NAMALWA (cell line): ENCODE data around the gene NUAK1.

Experiments used
- DNase-seq: peaks from one replicate; pipeline ENCODE4 v3.0.0-alpha.2; 2015; ENCODE audit warnings: low spot score

The NUAK1 gene

DNA sequence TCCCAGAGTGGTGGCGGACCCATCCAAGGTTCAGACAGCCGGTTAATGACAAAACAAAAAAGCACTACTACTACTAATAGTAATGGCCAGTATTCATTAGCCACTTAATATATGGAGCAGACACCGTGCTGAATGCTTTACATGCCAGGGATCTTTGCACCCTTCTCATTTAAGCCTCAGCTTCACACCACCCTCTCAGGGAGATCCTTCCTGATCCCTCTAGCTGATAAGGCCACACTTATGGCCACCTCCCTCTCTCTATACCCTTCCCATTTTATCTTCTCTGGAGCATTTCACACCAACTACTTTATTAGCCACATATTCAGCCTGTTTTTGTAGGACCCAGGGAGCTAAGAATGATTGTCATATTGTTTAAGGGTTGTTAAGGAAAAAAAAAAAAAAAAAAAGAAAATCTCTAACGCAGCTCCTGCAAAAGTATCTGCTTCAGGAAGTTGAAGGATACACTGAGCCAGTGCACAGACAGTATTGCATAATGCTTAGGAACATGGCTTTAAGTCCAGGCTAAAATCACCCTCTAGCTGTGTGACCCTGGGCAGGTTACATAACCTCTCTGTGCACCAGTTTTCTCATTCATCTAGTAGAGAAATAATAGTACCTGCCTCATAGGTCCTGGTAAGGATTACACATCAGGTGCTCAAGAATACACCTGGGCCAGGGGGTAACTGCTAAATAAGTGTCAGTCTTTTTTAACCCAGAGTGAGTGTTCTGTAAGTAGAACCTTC is 29.4 kb downstream of the NUAK1 start:
- no peak for DNase-seq

DNA sequence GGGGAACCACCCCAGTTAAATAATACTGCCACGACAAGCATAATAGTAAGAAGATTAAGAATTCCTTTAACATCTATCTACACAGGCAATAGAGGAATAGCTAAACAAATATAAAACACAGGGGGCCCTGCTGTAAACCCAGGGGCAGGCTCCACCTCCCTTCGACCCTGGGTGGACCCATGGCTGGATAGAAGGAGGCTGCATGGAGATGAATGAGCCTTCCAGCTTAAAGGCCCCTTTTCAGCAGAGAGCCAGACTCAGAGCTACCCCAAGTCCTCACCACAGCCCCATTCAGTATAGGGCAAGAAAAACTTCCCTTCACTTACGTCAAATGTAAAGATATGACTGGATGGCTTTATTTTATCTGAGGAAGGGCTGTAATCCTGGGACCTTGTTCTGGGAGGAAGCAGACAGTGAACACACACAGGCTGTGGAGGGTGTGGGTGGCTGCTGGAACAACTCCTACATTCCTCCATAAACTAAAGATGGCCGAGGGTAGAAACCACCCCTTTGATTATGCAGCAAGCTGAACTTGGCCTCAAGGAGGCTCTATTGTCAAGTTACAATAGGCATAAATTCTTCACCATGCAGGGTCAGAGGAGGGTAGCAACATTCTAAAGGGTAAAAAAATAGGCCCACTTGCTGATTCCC is 30.4 kb downstream of the NUAK1 start:
- DNase-seq = no peak

DNA sequence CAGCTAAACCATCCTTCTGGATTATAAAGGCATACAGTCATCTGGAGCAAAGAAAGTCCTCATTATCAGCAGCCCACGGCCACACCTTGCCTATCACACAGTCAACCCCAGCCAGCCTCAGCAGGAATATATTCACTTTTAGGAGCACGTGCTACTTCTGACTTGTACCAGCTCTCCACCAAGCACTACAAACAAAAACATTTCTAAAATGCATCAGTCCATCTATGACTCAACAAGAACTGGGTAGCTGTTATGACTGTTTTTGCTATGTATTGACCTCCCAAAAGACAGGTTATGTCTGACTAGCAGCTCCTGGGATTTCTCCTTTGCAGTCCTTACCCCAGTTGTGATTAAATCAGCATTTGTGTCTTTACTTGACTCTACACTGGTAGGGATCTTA is 31.2 kb downstream of the NUAK1 start:
- DNase-seq = no peak

DNA sequence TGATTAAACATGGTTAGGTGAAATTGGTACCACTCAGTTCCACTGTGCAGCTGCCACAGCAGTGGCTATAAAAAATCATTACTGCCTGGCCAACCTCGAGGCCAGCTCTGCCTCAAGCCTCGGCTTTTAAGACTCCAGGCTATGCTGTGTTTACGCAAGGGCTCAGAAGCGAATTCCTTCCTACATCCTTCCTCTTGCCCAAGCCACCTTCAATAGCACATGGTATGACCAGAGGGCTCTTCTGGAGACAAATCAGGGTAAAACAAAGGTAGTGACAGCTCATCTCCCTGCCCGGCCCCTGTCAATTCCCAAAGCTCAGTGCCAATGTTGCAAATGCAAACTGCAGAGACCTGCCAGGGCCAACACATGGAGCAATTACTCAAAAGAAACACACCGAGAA is 31.9 kb downstream of the NUAK1 start:
- no peak for DNase-seq

DNA sequence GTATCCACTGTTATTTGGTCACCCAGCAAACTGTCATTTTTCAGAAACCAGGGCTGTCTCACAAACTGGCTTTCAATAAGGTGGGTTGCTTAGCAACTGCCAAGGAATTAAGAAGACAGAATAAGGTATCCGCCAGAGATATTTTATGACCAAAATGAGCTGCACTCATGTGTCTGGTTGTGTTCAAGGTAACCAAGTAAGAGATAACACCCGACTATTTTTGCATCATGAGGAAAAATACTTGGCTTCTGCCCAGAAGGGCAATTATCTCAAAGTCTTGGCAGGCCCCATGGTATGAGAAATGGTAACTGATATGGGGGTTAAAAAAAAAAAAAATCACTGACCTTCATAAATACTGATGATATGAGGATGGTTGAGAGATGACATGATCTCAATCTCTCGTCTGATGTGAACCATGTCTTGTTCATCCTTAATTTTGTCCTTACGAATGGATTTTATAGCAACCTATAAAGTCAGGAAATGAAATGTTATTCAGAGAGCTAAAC is 32.6 kb downstream of the NUAK1 start:
- no peak for DNase-seq

DNA sequence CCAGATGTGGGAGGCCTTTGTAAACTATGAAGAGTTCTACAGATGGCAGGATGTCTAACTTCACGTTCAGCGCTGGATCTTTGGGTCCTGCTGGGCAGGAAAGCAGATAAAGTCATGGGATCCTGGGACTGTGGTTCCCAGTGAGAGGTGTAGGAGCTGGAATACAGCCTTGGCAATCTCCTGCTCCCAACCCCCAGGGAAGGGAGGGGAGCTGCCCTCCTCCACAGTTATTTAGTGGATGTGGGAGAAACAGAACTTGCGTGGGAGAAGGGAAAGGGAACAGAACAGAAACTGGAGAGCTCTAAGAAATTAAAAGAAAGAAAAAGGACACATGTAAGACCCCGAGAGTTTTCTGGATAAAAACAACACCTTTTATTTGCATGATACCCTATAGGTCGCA is 37.0 kb downstream of the NUAK1 start:
- no peak for DNase-seq

DNA sequence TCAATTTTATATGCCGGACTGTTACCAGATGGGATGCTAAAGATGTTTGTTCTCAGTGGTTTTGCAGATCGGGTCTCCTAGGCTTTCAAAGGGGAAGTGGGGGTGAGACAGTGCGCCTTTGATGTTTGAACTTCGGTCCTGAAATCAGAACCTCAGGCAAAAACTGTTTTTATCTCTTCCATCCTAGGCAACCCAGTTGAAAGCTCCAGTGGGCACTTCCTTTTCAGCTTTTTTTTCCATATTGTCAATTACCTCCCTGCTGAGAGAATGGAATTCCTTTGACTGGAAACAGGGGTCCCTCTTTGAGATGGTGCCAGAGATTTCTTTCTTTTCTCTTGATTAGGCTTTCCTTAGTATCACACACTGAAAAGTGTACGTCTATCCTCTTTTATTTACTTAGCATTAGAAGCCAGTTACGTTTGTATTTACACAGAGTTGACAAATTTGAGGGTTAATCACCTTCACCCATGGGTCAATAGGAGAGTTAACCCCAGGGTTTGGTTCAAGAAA is 40.0 kb downstream of the NUAK1 start:
- no peak for DNase-seq

DNA sequence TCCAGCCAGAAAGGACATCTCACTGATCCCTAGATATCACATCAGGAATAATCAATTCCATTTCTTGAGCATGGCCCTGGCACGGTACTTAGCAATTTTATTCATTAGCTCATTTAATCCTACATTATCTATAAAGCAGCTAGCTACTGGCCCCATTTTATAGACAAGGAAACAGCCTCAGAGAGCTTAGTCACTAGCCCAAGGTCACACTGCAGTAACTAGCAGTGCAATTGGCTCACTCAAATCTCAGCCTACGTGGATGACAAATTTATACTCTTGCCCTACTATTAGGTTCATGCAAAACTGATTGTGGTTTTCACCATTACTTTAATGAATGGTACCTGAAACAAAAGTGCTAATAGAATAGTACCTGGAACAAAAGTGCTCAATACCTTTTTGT is 41.7 kb downstream of the NUAK1 start:
- no peak for DNase-seq

DNA sequence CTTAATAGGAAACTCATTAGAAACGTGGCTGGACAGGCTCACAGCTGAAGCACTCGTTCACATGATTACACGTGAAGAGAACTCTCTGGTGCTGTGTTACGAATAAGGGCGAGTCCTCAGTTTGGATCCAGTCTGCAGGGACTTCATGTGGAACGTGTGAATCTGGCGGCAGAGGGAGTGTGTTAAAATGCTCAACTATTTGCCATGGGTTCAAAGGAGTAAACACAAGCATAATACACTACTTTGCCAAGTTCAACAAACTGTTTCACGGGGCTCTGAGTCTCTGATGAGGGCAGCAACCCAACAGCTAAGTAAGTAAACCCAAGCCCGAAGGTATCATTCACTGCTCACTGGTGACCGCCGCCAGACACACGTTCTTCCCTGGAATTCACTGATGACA is 42.4 kb downstream of the NUAK1 start:
- no peak for DNase-seq

DNA sequence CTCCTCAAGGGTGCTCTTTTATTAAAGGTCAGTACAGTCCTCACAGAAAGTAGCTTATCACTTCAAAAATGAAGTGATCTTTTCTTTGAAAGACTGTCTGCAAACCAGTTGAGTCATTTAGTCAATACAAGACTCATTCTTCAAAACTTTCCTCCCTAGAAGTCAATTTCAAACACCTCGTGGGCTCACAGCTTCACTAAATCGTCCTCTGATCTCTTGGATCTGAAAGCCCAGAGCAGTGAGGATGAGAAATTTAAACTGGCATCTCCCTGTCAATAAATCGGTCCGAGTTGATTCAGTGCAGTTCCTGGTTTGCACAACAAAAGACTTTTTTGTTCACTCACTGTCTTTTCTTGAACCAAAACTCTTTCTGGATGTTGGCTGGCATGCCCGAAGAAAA is 44.5 kb downstream of the NUAK1 start:
- DNase-seq = no peak

DNA sequence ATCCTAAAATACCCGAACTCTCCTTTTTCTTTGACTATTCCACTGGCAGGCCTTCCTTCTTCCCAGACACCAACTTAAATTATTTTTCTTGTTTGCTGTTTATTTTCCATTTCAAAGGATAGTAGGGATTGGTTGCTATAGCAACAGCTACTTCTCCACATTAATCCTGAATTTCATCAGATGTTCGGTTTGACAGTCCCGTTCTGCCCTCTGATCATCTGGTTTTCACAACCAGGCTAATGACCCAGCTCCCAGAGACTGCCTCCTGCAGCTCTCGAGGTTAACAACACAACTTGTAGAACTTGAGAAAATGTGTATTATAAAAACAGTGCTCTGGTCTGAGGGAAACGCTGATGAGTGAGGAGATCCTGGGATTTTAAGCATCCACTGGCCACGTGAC is 45.5 kb downstream of the NUAK1 start:
- no peak for DNase-seq

DNA sequence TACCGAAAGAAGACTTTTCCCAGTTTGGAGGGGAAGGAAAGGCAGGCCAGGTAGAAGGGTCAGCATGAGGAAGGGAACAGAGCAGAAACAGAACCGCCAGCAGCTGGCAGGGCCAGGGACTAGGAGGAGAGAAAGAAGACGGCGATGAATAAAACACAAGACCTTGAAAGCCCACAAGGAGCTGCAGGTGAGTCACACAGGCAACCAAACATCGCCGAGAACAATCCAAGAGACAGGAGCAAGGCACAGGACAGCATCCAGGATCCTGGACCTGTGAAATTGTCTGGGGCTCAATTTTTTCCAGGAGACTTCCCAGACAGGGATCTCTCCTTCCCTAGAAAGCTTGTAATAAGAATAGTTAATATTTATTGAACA is 47.3 kb downstream of the NUAK1 start:
- no peak for DNase-seq

DNA sequence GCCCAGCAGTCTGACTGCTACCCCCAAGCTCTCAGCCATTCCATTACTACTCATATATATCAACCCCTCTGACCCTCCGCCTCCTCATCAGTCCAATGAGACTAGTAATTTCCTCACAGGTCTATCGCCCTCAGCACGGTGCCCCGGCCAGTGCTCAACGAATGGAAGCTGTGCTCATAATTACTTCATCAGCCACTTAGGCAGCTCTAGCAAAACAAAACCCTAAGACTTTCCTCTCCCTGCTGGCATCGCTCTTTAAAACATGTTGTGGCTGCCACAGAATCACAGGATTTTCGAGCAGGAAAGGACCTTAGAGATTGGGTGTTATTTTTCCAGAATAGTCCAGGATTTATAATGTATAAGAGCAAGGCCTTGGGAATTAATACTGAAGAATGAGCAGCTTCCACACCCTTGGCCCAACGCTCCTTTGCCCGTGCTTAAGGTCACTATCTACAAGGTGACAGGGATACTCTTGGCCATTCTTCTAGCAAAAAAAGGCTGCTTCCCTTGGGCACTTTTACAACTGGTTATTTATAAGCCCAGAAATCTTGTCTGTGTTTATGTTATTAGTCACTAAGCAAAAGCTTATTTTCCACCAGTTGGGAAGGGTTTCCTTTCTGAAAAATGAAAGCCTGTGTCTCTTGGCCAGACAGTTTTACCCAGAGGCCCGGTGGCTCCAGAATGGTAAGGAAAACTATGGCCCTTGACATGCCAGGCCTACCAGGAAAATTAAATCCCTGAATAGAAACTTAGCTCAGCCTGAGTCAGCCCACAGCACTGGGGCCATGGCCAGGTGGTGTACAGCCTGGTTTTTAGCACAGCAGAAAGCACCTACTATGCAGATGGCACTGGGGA is 47.9 kb downstream of the NUAK1 start:
- DNase-seq = no peak

DNA sequence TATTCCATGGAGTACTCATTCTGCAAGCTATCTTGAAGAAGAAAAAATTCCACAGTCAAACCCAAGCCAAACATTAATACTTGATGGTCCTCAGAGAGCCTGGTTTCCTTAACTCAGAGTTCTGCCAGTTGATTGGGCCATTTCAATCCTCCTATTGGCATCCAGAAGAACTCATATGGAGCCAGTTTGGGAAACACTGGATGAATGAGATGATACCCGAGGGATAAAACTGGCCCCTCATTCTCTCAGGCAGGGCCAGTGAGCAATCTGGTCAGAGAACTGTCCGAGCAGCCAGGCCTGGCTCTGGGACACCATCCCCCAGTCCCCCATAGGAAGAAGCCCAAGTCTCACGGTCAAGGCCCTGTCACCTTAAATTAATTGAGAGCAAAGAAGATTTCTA is 48.8 kb downstream of the NUAK1 start:
- no peak for DNase-seq

DNA sequence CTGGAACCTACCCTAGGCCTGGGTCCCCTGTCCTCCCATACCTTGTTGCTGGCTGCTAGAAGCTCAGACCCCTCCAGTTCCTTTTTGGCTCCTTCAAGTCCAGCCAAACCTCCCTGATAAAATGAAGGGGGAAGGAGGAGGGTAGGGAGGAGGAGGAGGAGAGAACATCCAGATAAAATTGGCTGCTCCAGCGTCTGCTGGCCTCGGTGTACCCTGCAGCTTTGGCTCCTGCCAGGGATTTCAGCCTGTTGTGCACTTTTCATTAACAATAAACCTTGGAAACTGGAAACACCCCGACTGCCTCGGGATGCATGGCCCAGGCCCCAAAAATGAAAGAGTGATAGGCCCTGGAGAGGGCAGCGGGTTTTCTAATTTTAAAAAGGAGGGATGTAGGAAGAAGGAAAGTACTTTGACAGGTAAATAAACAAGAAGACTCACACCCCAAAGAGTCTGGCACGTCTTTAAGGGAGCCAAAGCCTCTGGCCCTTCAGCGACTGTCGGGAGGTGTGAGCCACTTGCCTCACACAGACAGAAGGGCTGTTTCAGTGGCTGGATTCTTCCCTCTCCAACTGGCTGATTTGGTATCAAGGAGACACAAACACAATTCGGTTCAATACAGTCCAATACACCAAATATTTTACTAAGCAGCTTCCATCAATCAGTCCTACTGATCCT is 49.8 kb downstream of the NUAK1 start:
- DNase-seq = no peak

DNA sequence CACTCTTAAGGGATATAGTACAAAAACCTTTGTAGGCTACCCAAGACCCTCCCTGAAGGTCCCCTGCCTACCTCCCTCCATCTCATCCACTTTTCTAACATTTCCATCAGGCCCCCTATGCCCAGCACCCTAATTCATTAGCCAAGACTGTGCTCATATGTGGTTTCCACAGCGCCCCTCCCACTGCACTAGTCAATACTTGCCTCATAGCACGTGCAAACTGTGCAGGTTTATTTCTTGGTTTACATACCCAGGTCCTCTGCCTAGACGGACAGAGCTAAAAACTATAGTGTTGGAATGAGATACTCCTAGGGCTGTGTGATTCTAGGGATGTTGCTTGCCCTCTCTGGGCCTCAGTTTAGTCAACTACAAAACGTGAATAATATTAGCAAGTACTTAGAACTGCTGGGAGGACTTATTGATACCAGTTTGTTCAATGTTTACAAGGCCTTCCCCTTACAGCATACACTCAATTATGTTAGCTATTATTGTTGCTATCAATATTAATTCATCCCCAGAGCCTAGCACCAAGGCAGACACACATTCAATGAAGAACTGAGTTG is 50.4 kb downstream of the NUAK1 start:
- DNase-seq = no peak

DNA sequence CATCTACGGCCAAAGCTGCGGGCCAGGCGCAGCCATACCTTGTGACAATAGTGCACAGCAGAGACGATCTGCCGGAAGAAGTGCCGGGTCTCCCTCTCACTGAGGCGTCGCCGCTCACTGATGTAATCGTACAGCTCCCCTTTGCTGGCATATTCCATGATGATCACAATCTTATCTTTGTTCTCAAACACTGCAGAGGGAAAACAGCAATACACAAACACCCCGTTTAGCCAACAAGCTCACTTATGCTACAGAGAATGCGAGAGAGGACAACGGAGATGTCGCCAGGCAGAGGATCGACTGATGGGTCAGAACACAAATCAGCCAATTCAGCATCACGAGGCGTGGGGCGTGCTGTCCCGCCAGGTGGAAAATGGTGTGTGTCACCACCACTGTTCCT is 52.1 kb downstream of the NUAK1 start:
- no peak for DNase-seq

DNA sequence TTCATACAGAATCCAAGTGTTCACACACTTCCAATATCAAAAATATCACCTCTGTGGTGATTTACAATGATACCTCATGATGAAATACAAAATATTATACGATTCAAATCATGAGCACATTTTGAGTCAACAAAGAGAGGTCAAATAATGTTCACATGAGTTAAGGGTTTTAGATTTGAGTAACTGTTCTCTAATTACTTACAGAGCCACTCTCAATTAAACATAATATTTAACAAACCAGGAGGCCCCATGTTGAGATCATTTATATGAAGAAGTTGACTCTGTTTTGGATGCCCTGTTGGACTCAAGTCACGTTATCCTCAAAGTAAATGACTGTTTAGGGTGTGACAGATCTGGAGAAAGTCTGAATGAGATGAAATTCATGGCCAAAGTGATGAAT is 53.5 kb downstream of the NUAK1 start:
- no peak for DNase-seq

DNA sequence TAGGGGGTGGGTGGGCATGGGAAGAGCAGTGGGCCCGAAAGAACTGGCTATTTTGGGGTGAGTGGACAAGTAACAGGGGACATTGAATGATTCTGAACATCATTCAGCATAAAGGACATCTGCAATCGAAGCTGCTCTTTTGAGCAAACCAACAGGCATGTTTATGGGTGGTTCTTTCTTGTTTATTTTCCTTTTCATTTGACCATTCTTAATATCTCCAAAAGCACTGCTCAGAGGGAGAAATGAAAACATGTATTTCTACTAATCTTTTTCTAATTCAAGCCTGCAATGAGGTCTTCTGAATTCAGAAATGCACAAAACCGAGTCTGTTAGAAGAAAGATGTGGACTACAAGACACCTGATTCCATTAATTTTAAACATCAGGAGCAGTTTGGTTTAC is 54.0 kb downstream of the NUAK1 start:
- no peak for DNase-seq

DNA sequence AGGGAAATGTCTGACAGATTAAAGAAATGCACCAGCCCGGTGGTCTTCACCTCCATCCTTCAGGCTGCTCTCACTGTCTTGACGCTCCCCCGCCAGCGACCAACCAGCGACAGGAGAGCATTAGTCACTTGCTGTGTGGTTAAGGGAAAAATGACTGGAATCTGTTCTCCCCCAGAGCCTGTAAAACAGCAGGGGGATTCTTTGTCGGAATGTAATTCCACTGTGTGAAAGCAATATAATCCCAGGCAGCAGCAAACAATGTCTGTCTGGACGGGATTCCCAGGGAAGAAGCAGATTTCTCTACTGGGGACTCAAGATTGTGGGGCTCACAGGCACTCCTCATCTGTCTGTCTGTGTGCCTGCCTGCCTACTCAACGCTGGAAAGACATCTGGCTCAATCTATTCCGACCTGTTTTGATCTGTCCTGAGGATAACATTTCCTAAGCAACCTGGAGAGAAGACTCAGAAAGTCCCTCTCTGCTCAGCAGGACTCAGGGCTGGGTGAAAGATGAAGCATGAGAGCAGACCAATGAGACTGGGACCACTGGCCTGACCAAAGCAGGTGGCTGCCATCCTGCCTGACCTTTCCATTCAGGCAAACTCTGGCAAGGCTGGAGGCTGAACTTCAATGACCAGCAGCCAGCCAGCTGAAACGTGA is 54.6 kb downstream of the NUAK1 start:
- no peak for DNase-seq
